Measurements from ENCODE around the gene RTN3. TPM values are rescaled to one million over a fixed set of nuclear protein-coding genes. Genes with fewer than 3 reads are reported as not detected.

Gene RTN3
- total and polyA plus RNA-seq, 9 of the 15 experiments (the other 6 are each of a cell fraction or from before 2014, with no cell fraction given), result 41.6 to 169 (median 93.5) TPM

- BruUV-seq (replicated peaks), result no TSS peak
- 98% methylated on average over 10 of the region's 16 CpGs for WGBS (ENCODE audit: insufficient coverage, low coverage, missing lambda C conversion rate)
- Histone ChIP-seq H4K20me1 (replicated peaks; ENCODE audit: control insufficient read depth, insufficient read depth, low read length) (no peaks in the 10 kb centered on the region), H3K4me2 (ENCODE audit: insufficient read depth, low read length) (peak overlapping the region; percentile 86), H2AFZ (ENCODE audit: low read depth, low read length) (peak overlapping the region; percentile 93), H3K79me2 (ENCODE audit: control insufficient read depth, insufficient read depth, low read length) (peaks cover 42% of the 10 kb centered on the region), H3K4me1 (replicated peaks in 1 of 2; ENCODE audit: control insufficient read depth in 2 of 2, insufficient read depth in 2 of 2, low read length in 2 of 2) (peaks cover 16 to 29% of the 10 kb centered on the region in 2 experiments; a peak in 4 of 5 replicates), H3K4me3 (no peak overlapping the region), H3K9ac (ENCODE audit: insufficient read depth in 1 of 2, low read depth in 2 of 2, low read length in 2 of 2) (peak overlapping the region; percentile 77 to 81; a peak in 3 of 4 replicates), H3K27me3 (ENCODE audit: control insufficient read depth in 2 of 2, insufficient read depth in 2 of 2, low read length in 2 of 2) (no peaks in the 10 kb centered on the region), H3K27ac (ENCODE audit: extremely low read depth, low read depth, low read length) (peak overlapping the region; percentile 95; the same call in 2 of the 3 replicates), H3K36me3 (ENCODE audit: control insufficient read depth, insufficient read depth, low read length) (peaks cover 13% of the 10 kb centered on the region; the same call in 2 of the 3 replicates), H3K9me1 (ENCODE audit: control insufficient read depth, insufficient read depth, low read length) (no peaks in the 10 kb centered on the region), H3K9me3 (replicated peaks; ENCODE audit: control insufficient read depth, insufficient read depth, low read depth, low read length) (no peaks in the 10 kb centered on the region)
- CTCF ChIA-PET (ENCODE audit: low intra/inter-chr PET ratio), result no interaction called here
- FAIRE-seq, result no peak
- in situ Hi-C loops (cut with MboI) (no loop called here), intact Hi-C loops (cut with micrococcal nuclease) (no loop called here)
- ATAC-seq, result no peak
- TF ChIP-seq SIN3A (IDR thresholded peaks at IDR 0.05; ENCODE audit: borderline replicate concordance in 2 of 2, control insufficient read depth in 1 of 2, low read depth in 2 of 2, low read length in 2 of 2) (no peak), CTBP1 (IDR thresholded peaks at IDR 0.05; ENCODE audit: borderline replicate concordance) (no peak), MLLT1 (IDR thresholded peaks at IDR 0.05) (peak in 1 of 2 experiments; percentile 83; a peak in 2 of 4 replicates), KAT7 (CRISPR knock-in tag; IDR thresholded peaks at IDR 0.05; ENCODE audit: borderline replicate concordance) (no peak), CCAR2 (IDR thresholded peaks at IDR 0.05; ENCODE audit: low read depth, low read length) (no peak), ATF7 (IDR thresholded peaks at IDR 0.05) (no peak), THRAP3 (IDR thresholded peaks at IDR 0.05; ENCODE audit: borderline replicate concordance) (peak; percentile 56; the same call in 1 of the 2 replicates), TAL1 (IDR thresholded peaks at IDR 0.05) (0 out of 2 replicates have a peak, but pooled peaks have one; percentile 1), GABPA (tag; conservative IDR thresholded peaks at IDR 0.05; ENCODE audit: low read depth) (no peak), BRD9 (IDR thresholded peaks at IDR 0.05; ENCODE audit: low read depth, partially characterized antibody) (no peak), PTRF (tag; IDR thresholded peaks at IDR 0.05) (no peak), ELF4 (CRISPR knock-in tag; IDR thresholded peaks at IDR 0.05) (no peak)
- TF ChIP-seq, protein P1, sequence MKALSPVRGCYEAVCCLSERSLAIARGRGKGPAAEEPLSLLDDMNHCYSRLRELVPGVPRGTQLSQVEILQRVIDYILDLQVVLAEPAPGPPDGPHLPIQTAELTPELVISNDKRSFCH (CRISPR knock-in tag; IDR thresholded peaks at IDR 0.05), result no peak
- TF ChIP-seq, protein P1 (tag; IDR thresholded peaks at IDR 0.05), result 0 out of 2 replicates have a peak, but pooled peaks have one; percentile 1
- POLR2A ChIA-PET, result interaction anchor here (0.6 to 3.9 kb wide), 5 partner anchors 9 to 1188 kb away, joined by 3 to 46 read pairs (median 4); partner anchors contain the start of gene RTN3
- no peak for DNase-seq (ENCODE audit: extremely low read depth in 1 of 4, low spot score in 3 of 4)
Observed at GRCh38 chr11:63672156-63672463, 9.2 kb upstream of the RTN3 start.

Measured in K562 (cell line).